SK-N-SH (cell line): Measurements from ENCODE around the gene RAD23A.

Experiments used
- CHD2 ChIP-seq: fragments of 150-350 bp; IDR thresholded peaks from 2 replicates; pipeline ENCODE4 v1.6.1; 2018; ENCODE audit warnings: low read length; ENCODE audit not compliant: partially characterized antibody
- CTCF ChIP-seq: fragments of 200-600 bp; sonication (generic); IDR thresholded peaks from 2 replicates; pipeline ENCODE4 v1.6.1; 2017; ENCODE audit warnings: antibody characterized with exemption, mild to moderate bottlenecking, moderate library complexity
- FOXM1 ChIP-seq: IDR thresholded peaks from 2 replicates; pipeline ENCODE4 v1.4.0; 2012; ENCODE audit warnings: low read depth, mild to moderate bottlenecking
- MEF2A ChIP-seq: IDR thresholded peaks from 2 replicates; pipeline ENCODE4 v1.4.0; 2012; ENCODE audit warnings: low read depth, borderline replicate concordance
- MXI1 ChIP-seq: IDR thresholded peaks from 2 replicates; pipeline ENCODE4 v1.6.1; 2012; ENCODE audit warnings: mild to moderate bottlenecking, low read depth, low read length, improper control_type of control experiment
- NFIC ChIP-seq: IDR thresholded peaks from 2 replicates; pipeline ENCODE4 v1.4.0; 2012; ENCODE audit warnings: borderline replicate concordance
- NRF1 ChIP-seq: IDR thresholded peaks from 2 replicates; pipeline ENCODE4 v1.6.1; 2012; ENCODE audit warnings: low read depth, mild to moderate bottlenecking, low read length
- POLR2AphosphoS5 ChIP-seq: IDR thresholded peaks from 2 replicates; pipeline ENCODE4 v1.6.1; 2012; ENCODE audit warnings: low read depth, low read length
- REST ChIP-seq: IDR thresholded peaks from 2 replicates; pipeline ENCODE4 v1.6.1; 2012; ENCODE audit warnings: mild to moderate bottlenecking, low read depth, low read length, moderate library complexity
- RFX5 ChIP-seq: IDR thresholded peaks from 2 replicates; pipeline ENCODE4 v1.6.1; 2012; ENCODE audit warnings: mild to moderate bottlenecking, improper control_type of control experiment, low read length
- SMC3 ChIP-seq: IDR thresholded peaks from 2 replicates; pipeline ENCODE4 v1.6.1; 2012; ENCODE audit warnings: low read depth, low read length, improper control_type of control experiment
- YY1 ChIP-seq: IDR thresholded peaks from 2 replicates; pipeline ENCODE4 v1.4.0; 2012; ENCODE audit warnings: low read depth, mild to moderate bottlenecking
- TF ChIP-seq, protein P1 (sequence below): fragments of 150-350 bp; IDR thresholded peaks from 2 replicates; pipeline ENCODE4 v1.6.1; 2017; ENCODE audit warnings: antibody characterized with exemption, low read length, low read depth, borderline replicate concordance
- TF ChIP-seq, protein P2 (sequence below): IDR thresholded peaks from 2 replicates; pipeline ENCODE4 v1.4.0; 2012; ENCODE audit warnings: low read depth, borderline replicate concordance

- TF ChIP-seq CTCF (no peak), SMC3 (no peak), REST (no peak), YY1 (no peak), RFX5 (no peak), MEF2A (no peak), CHD2 (no peak), NFIC (no peak), POLR2AphosphoS5 (no peak), NRF1 (no peak), FOXM1 (no peak), MXI1 (no peak)
- TF ChIP-seq, protein P1, sequence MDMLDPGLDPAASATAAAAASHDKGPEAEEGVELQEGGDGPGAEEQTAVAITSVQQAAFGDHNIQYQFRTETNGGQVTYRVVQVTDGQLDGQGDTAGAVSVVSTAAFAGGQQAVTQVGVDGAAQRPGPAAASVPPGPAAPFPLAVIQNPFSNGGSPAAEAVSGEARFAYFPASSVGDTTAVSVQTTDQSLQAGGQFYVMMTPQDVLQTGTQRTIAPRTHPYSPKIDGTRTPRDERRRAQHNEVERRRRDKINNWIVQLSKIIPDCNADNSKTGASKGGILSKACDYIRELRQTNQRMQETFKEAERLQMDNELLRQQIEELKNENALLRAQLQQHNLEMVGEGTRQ, result no peak
- TF ChIP-seq, protein P2, sequence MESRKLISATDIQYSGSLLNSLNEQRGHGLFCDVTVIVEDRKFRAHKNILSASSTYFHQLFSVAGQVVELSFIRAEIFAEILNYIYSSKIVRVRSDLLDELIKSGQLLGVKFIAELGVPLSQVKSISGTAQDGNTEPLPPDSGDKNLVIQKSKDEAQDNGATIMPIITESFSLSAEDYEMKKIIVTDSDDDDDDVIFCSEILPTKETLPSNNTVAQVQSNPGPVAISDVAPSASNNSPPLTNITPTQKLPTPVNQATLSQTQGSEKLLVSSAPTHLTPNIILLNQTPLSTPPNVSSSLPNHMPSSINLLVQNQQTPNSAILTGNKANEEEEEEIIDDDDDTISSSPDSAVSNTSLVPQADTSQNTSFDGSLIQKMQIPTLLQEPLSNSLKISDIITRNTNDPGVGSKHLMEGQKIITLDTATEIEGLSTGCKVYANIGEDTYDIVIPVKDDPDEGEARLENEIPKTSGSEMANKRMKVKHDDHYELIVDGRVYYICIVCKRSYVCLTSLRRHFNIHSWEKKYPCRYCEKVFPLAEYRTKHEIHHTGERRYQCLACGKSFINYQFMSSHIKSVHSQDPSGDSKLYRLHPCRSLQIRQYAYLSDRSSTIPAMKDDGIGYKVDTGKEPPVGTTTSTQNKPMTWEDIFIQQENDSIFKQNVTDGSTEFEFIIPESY, result no peak
Observed at GRCh38 chr19:12947702-12948611, 2.3 kb downstream of the RAD23A start.
